ENCODE measurements around the gene FRAS1.

- TF ChIP-seq POLR2A (IDR thresholded peaks at IDR 0.05), result no peak
- TF ChIP-seq, protein P1, sequence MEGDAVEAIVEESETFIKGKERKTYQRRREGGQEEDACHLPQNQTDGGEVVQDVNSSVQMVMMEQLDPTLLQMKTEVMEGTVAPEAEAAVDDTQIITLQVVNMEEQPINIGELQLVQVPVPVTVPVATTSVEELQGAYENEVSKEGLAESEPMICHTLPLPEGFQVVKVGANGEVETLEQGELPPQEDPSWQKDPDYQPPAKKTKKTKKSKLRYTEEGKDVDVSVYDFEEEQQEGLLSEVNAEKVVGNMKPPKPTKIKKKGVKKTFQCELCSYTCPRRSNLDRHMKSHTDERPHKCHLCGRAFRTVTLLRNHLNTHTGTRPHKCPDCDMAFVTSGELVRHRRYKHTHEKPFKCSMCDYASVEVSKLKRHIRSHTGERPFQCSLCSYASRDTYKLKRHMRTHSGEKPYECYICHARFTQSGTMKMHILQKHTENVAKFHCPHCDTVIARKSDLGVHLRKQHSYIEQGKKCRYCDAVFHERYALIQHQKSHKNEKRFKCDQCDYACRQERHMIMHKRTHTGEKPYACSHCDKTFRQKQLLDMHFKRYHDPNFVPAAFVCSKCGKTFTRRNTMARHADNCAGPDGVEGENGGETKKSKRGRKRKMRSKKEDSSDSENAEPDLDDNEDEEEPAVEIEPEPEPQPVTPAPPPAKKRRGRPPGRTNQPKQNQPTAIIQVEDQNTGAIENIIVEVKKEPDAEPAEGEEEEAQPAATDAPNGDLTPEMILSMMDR (IDR thresholded peaks at IDR 0.05), result no peak
These were observed 63.2 kb downstream of the FRAS1 start for GRCh38 chr4:78120144-78120880.

Data from right lobe of liver (tissue), 4 donors.